GOT3 (cell line): ENCODE measurements around the gene BMP7.

Experiments
- DNase-seq: peaks from one replicate; lab custom pipeline; 2025; ENCODE audit warnings: mixed read lengths; lab: John Stamatoyannopoulos, UW

Gene BMP7

DNA sequence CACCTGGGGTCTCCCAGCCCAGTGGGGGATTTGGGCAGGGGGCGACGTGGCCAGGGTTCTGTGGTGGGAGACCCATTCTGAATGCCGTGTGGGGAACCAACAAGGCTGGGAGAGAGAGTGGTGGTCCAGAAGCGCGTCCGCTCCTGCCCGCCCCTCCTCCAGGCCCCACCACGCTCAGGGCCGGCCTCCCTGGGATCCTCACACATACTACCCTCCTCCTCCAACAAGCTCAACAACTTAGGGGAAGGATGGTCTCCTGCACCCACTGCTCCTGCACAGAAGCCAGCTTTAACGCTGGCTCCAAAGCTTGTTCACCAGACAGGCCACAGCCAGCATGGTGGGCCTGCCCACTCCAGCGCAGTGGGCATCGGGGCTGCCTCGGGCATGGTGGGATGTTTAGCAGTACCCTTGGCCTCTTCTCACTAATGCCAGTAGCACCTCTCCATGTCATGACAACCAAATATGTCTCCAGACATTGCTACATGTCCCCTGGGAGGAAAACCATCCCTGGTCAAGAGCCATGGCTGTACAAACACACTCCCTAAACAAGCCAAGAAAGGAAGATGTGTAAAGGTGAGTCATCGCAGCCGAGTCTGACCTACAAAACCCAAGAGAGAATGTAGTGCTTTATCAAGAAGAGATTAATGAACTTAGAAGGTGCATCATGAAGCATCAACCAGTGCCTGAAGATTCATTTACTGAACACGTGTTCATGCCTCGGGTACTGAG lies 75.7 kb downstream of the BMP7 start:
- DNase-seq = no peak

- DNase-seq = no peak
These were observed 76.7 kb downstream of the BMP7 start for GRCh38 chr20:57189713-57190112.

DNA sequence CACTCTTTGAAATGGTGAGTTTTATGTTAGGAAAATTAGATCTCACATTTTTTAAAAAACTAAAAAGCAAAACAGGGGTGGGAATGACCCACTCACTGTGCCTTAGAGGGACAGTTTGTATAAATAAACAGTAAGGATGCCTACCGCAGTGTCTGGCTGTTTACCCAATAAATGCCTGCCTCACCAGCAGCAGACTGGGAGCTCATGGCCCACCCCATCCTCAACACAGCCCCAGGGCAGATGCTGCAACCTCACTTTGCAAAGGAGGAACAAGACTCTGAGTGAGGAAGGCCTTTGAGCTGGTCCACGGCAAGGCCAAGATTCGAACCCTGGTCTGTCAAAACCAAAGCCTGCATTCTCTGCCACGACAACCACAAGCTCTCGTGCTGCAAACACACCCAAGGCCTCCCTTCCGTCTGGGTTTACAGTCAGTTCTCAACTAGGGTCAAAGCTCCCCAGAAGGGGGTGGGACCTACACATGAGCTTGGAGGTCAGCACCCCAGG lies 77.8 kb downstream of the BMP7 start:
- DNase-seq = no peak

DNA sequence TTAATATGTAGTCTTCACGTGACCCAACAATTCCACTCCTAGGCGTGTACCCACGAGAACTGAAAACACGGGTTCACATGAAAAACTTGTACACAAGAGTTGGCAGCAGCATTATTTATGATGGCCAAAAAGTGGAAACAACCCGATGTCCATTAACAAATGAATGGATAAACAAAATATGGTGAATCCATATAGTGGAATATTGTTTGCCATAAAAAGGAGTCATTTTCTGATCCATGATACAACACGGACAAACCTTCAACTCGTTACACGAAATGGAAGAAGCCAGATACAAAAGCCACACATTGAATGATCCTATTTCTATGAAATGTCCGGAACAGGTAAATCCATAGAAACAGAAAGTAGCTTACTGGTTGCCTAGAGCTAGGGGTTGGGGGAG lies 78.4 kb downstream of the BMP7 start:
- no peak for DNase-seq

- DNase-seq = no peak
These were observed 79.3 kb downstream of the BMP7 start for GRCh38 chr20:57187068-57187634.

GRCh38 chr20:57186192-57186591 lies 80.2 kb downstream of the BMP7 start:
- DNase-seq = no peak

- no peak for DNase-seq
These were observed 81.2 kb downstream of the BMP7 start for GRCh38 chr20:57185188-57185743.

- no peak for DNase-seq
These were observed 82.9 kb downstream of the BMP7 start for GRCh38 chr20:57183457-57184009.

- no peak for DNase-seq
These were observed 84.8 kb downstream of the BMP7 start for GRCh38 chr20:57181639-57182038.

DNA sequence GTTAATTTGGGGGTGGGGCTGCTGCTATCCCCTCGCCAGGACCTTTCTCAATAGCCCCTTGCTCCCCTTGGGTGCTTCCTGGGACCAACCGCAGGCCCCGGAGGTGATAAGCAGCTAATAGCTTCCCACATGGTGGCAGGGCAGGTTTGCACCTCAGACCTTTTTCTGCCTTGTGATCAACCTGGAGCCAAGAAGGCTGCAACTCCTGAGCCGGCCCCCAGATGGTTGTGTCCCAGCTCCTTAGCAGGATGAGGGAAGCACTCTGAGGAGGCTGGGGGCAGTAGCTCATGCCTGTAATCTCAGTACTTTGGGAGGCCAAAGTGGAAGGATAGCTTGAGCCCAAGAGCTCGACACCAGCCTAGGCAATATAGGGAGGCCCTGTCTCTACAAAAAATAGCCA lies 85.5 kb downstream of the BMP7 start:
- DNase-seq = no peak

DNA sequence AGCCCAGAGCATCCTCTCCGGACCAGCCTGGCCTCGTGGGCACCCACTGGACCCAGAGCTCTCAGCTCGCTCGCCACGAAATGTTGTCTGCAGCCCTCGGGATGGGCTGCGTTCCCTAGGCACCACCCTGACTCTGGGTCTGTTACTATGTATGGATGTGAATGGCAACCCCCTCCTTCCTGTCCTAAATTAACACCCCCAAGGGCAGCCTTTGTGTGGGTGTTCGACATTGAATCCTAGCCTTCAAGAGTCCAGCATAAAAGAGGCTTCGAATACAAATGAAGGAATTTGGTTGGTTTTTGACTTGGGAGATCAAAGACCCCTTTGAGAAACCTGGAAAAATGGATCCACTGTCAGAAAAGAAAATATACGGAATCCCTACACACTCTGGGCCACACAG lies 86.1 kb downstream of the BMP7 start:
- DNase-seq = no peak

GRCh38 chr20:57179265-57179664 lies 87.2 kb downstream of the BMP7 start:
- DNase-seq = no peak

GRCh38 chr20:57178582-57179111 lies 87.8 kb downstream of the BMP7 start:
- no peak for DNase-seq

GRCh38 chr20:57177636-57178280 lies 88.7 kb downstream of the BMP7 start:
- no peak for DNase-seq

GRCh38 chr20:57176842-57177241 lies 89.6 kb downstream of the BMP7 start:
- DNase-seq = no peak

- DNase-seq = no peak
These were observed 90.9 kb downstream of the BMP7 start for GRCh38 chr20:57175397-57176010.

GRCh38 chr20:57174737-57175136 lies 91.7 kb downstream of the BMP7 start:
- DNase-seq = no peak

DNA sequence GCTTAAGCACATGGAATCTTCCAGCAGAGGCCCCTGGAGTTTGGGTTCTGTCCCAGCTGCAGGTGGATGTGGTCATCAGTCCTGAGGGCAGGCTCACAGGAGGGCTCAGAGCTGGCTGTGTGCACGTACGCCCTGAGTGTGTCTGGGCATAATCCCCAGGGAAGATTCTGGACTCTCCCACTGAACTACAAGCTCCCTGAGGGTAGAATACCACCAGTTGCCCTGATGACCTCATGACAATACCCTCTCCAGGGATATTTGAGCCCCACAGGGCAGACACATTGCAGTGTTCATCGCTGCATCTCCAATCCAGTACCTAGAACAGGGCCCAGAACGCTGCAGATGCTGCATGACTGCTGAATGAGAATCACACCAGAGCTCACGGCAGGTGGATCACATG lies 92.5 kb downstream of the BMP7 start:
- DNase-seq = no peak

DNA sequence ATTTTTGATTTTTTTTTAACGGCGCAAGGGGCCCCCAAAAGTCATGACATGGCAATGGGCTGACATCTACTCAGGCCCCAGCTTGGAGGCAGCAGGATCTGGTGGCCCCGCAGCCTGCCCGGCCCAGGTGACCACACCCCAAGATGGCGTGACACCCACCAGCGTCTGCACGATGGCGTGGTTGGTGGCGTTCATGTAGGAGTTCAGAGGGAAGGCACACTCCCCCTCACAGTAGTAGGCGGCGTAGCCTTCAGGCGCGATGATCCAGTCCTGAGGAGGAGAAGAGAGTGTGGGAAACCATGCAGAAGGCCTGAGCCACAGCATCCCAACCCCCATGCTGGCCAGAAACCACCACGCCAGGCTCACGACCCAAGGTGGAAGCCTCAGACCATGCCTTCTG lies 93.4 kb downstream of the BMP7 start:
- no peak for DNase-seq

GRCh38 chr20:57170343-57170742 lies 96.1 kb downstream of the BMP7 start:
- no peak for DNase-seq

GRCh38 chr20:57169162-57169561 lies 97.3 kb downstream of the BMP7 start:
- DNase-seq = no peak
